ENCODE results near the gene CETN3. TPM values are rescaled to one million over a fixed set of nuclear protein-coding genes. Genes with fewer than 3 reads are reported as not detected.
A peak's percentile ranks its signal among the peaks of the same experiment; 100 is the strongest.

CETN3 gene
- total and polyA plus RNA-seq, 2 of the 13 experiments (the other 11 are each of a cell fraction or from before 2014, with no cell fraction given) = 15.4 to 71.5 TPM

- no peaks in the 10 kb centered on the region for H3K36me3 ChIP-seq (replicated peaks in 1 of 2; ENCODE audit: control insufficient read depth in 1 of 2, insufficient read depth in 2 of 2, low read length in 2 of 2)
- no peak overlapping the region for H3K9ac ChIP-seq (ENCODE audit: insufficient read depth, low read depth, low read length)
- BruUV-seq (replicated peaks) = no TSS peak
- H4K20me1 ChIP-seq (ENCODE audit: insufficient read depth, low read length) = no peaks in the 10 kb centered on the region
- no peak overlapping the region for H3K4me3 ChIP-seq (replicated peaks in 1 of 3; ENCODE audit: insufficient read depth in 1 of 3, low read depth in 2 of 3, low read length in 3 of 3)
- in situ Hi-C loops (cut with HindIII; ENCODE audit: extremely low pct_ligation_motif_present, low pct_unique_long_range_greater_than_20kb) (loop anchor here (10.0 kb wide), 1 partner anchor 251 kb away; no protein-coding TSS in a partner anchor), intact Hi-C loops (cut with micrococcal nuclease; ENCODE audit: unreplicated experiment) (loop anchor here (1.0 kb wide), 4 partner anchors 92 to 1657 kb away; no protein-coding TSS in a partner anchor)
- DNase-seq (ENCODE audit: low spot score) = peak; percentile 24
- no peak for ATAC-seq
- no peak overlapping the region for H3K27ac ChIP-seq (ENCODE audit: extremely low read length, insufficient read depth, low read length)
- 97% methylated on average over 1 of the region's 1 CpG for WGBS (ENCODE audit: low lambda C conversion rate)
- POLR2A ChIA-PET = no interaction called here
- H3K79me2 ChIP-seq (ENCODE audit: insufficient read depth, low read length) = no peaks in the 10 kb centered on the region
- no peaks in the 10 kb centered on the region for H3K27me3 ChIP-seq (ENCODE audit: control insufficient read depth in 1 of 2, insufficient read depth in 2 of 2, low read length in 2 of 2)
- H2AFZ ChIP-seq (ENCODE audit: low read length) = no peak overlapping the region
- no peaks in the 10 kb centered on the region for H3K4me1 ChIP-seq (ENCODE audit: insufficient read depth, low read length)
- H3K9me3 ChIP-seq (ENCODE audit: low read length) = no peaks in the 10 kb centered on the region
- H3K4me2 ChIP-seq (ENCODE audit: low read depth, low read length) = no peak overlapping the region
- CTCF ChIA-PET (ENCODE audit: low intra/inter-chr PET ratio, low total read pairs) = interaction anchor here (0.6 to 1.8 kb wide), 4 partner anchors 92 to 1656 kb away, joined by 3 to 6 read pairs (median 4); no protein-coding TSS in a partner anchor
- peak; percentile 4 for FAIRE-seq
- TF ChIP-seq ZFP91 (CRISPR knock-in tag; IDR thresholded peaks at IDR 0.05; ENCODE audit: borderline replicate concordance) (no peak), ZNF234 (CRISPR knock-in tag; conservative IDR thresholded peaks at IDR 0.05) (no peak), ZNF513 (CRISPR knock-in tag; conservative IDR thresholded peaks at IDR 0.05) (no peak), ZNF564 (CRISPR knock-in tag; IDR thresholded peaks at IDR 0.05) (no peak), RFX1 (IDR thresholded peaks at IDR 0.05) (no peak), ZNF639 (CRISPR knock-in tag; conservative IDR thresholded peaks at IDR 0.05) (no peak), SMC3 (IDR thresholded peaks at IDR 0.05; ENCODE audit: low read length) (peak; percentile 6; the same call in 1 of the 2 replicates), HCFC1 (IDR thresholded peaks at IDR 0.05; ENCODE audit: low read depth, low read length) (no peak), CTCF (CRISPR knock-in tag; IDR thresholded peaks at IDR 0.05) (peak; percentile 34), STAG1 (CRISPR knock-in tag; IDR thresholded peaks at IDR 0.05) (peak; percentile 45), SNAPC4 (CRISPR knock-in tag; IDR thresholded peaks at IDR 0.05) (no peak), NFKBIZ (CRISPR knock-in tag; IDR thresholded peaks at IDR 0.05) (no peak)
These were observed 23.4 kb downstream of the CETN3 start for GRCh38 chr5:90386099-90386710.

Data from HepG2 (cell line).